AG04449 (cell line): Measurements from ENCODE around the gene G6PD.
A peak's percentile ranks its signal among the peaks of the same experiment; 100 is the strongest.

Source experiments
- CTCF ChIA-PET: fragments of 350-600 bp; formaldehyde crosslinking; extraction: SDS; loops from one replicate; lab custom pipeline; 2021; ENCODE audit warnings: antibody characterized with exemption; lab: Yijun Ruan, JAX
- POLR2A ChIA-PET: fragments of 400-600, 350-600 bp; formaldehyde crosslinking; extraction: SDS; loops from one replicate; lab custom pipeline; 2020; ENCODE audit warnings: antibody characterized with exemption, inconsistent platforms; lab: Yijun Ruan, JAX
- DNase-seq: peaks from one replicate; pipeline ENCODE4 v3.0.0-alpha.2; 2010; ENCODE audit warnings: low read depth, low spot score
- H3K4me3 ChIP-seq: 2 replicates; pipeline ENCODE4 v1.5.1; 2011; ENCODE audit warnings: low read depth, mild to moderate bottlenecking, control low read depth, low read length
- TF ChIP-seq, protein P1 (sequence below): IDR thresholded peaks from one replicate; pipeline ENCODE4 v1.5.1; 2011; ENCODE audit warnings: mild to moderate bottlenecking, moderate library complexity, low read length, control low read depth, inconsistent platforms; ENCODE audit not compliant: insufficient read depth; ENCODE audit errors: missing control alignments

The G6PD gene

DNA sequence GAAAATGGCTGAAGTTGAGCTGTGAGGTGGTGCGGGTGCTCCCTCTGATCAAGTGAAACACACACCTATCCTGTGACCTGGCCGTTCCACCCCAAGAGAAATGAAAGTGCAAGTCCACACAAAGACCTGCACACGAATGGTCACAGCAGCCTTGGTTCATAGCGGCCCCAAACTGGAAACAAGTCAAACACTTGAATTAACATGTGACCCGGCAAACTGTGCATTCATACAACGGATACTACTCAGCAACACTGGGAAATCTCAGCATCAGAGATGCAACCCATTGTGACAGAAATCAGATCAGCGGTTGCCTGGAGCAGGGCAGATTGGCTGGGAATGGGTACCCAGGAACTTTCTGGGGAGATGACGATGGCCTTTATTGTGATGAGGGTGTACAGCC is 7.6 kb downstream of the G6PD start:
- H3K4me3 ChIP-seq = no peak overlapping the region
- POLR2A ChIA-PET = interaction anchor here (0.6 kb wide), 1 partner anchor 48 kb away, joined by 3 read pairs; the partner anchor contains the start of gene SLC10A3
- DNase-seq = no peak
- TF ChIP-seq, protein P1, sequence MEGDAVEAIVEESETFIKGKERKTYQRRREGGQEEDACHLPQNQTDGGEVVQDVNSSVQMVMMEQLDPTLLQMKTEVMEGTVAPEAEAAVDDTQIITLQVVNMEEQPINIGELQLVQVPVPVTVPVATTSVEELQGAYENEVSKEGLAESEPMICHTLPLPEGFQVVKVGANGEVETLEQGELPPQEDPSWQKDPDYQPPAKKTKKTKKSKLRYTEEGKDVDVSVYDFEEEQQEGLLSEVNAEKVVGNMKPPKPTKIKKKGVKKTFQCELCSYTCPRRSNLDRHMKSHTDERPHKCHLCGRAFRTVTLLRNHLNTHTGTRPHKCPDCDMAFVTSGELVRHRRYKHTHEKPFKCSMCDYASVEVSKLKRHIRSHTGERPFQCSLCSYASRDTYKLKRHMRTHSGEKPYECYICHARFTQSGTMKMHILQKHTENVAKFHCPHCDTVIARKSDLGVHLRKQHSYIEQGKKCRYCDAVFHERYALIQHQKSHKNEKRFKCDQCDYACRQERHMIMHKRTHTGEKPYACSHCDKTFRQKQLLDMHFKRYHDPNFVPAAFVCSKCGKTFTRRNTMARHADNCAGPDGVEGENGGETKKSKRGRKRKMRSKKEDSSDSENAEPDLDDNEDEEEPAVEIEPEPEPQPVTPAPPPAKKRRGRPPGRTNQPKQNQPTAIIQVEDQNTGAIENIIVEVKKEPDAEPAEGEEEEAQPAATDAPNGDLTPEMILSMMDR = no peak
- CTCF ChIA-PET = interaction anchor here (1.5 kb wide), 1 partner anchor 12 kb away, joined by 4 read pairs; no protein-coding TSS in a partner anchor

DNA sequence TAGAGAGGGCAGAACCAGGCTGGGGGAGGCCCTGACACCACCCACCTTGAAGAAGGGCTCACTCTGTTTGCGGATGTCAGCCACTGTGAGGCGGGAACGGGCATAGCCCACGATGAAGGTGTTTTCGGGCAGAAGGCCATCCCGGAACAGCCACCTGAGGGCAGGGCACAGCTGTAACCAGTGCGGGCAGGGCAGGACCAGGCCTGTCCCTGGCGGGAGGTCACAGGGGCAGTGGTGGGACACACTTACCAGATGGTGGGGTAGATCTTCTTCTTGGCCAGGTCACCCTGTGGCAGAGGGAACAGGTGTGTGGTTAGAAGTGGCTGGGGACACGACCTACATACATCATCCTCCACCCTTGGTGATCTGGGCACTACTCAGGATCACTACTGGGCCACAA is 10.8 kb downstream of the G6PD start:
- TF ChIP-seq, protein P1 = no peak
- ChIA-PET CTCF (interaction anchor here (0.7 to 2.6 kb wide), 8 partner anchors 9 to 137 kb away, joined by 3 to 15 read pairs (median 4); partner anchors contain the start of genes ATP6AP1 and RPL10), POLR2A (no interaction called here)
- no peak overlapping the region for H3K4me3 ChIP-seq
- no peak for DNase-seq

DNA sequence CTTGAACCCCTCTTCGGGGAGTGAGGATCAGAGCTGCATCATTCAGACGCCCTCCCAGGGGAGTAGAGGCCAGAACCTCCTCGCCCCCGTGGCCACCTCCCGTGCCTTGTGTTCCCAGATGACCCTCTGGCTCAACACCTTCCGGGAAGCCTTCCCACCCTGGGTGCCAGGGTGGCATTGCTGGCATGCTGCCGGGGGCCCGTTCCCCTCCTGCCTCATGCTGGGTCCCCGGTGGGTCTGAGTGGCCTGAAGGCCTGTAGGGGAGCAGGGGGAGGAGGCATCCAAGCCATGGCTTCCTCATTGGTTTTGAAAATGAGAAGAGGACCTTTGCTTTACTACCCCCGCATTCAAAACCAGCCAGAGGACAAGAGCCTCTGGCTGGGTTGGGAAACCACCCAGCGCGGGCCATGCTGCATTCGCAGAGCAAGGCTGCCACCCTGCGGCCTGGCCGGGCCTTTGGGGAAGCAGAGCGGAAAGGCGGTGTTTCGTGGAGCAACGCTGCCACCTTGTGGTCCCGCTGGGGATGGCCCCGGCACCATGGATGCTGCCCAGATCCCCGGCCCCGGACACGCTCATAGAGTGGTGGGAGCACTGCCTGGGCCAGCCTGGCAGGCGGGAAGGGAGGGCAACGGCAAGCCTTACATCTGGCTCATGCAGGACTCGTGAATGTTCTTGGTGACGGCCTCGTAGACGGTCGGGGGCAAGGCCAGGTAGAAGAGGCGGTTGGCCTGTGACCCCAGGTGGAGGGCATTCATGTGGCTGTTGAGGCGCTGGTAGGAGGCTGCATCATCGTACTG is 11.9 kb downstream of the G6PD start:
- TF ChIP-seq, protein P1 = peak; percentile 94
- POLR2A ChIA-PET = no interaction called here
- CTCF ChIA-PET = interaction anchor here (0.8 to 2.6 kb wide), 7 partner anchors 9 to 226 kb away, joined by 3 to 12 read pairs (median 4); partner anchors contain the start of gene RPL10
- no peak overlapping the region for H3K4me3 ChIP-seq
- no peak for DNase-seq

DNA sequence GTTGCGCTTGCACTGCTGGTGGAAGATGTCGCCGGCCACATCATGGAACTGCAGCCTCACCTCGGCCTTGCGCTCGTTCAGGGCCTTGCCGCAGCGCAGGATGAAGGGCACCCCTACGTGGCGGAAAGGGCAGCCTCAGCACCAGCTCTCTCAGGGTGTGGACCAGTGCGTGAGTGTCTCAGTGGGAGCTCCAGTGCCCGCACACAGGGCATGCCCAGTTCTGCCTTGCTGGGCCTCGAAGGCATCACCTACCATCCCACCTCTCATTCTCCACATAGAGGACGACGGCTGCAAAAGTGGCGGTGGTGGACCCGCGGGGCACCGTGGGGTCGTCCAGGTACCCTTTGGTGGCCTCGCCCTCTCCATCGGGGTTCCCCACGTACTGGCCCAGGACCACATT is 14.0 kb downstream of the G6PD start:
- TF ChIP-seq, protein P1 = no peak
- POLR2A ChIA-PET = interaction anchor here (1.4 kb wide), 1 partner anchor 133 kb away, joined by 5 read pairs; no protein-coding TSS in a partner anchor
- no peak overlapping the region for H3K4me3 ChIP-seq
- DNase-seq = no peak
- CTCF ChIA-PET = interaction anchor here (0.6 to 1.6 kb wide), 6 partner anchors 9 to 224 kb away, joined by 3 to 4 read pairs (median 3); partner anchors contain the start of gene RPL10

DNA sequence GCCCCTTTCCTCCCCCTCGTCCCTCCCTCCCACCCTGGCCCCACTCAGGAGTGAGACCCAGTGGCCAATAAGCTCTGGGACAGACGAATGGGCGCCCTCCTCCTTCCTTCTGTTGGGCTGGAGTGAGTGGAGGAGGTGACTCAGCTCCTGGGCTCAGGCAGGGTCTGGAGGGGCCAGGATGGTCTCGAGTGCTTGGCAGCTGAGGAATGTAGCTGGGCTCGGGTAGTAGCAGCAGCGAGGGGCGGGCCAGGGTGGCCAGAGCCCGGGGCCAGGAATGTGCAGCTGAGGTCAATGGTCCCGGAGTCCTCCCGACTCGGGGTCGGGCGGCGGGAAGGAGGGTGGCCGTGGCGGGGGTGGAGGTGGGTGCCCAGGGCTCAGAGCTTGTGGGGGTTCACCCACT is 15.0 kb downstream of the G6PD start:
- DNase-seq = no peak
- no peak overlapping the region for H3K4me3 ChIP-seq
- ChIA-PET POLR2A (interaction anchor here (1.4 kb wide), 1 partner anchor 132 kb away, joined by 5 read pairs; no protein-coding TSS in a partner anchor), CTCF (interaction anchor here (0.5 to 1.0 kb wide), 4 partner anchors 8 to 133 kb away, joined by 3 to 5 read pairs (median 4); partner anchors contain the start of genes RPL10 and TAFAZZIN)
- TF ChIP-seq, protein P1 = no peak

DNA sequence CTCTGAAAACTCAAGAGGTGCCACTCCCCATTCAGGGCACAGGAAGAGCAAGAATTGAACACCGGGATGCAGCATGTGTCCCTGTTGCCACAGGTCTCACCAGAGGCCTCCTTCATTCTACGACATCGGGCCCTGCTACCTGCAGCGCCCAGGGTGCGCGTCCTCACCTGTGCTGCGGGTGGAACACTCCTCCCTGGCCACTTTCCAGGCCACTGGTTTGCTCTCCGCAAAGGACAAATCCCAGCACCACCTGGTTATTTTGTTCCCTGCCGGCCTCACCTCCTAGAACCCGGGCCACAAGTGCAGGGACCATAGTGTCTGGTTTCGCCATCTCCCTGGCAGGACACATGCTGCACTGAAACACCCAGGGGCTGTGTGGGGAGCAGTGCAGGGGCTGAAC is 16.4 kb downstream of the G6PD start:
- TF ChIP-seq, protein P1 = no peak
- DNase-seq = no peak
- ChIA-PET CTCF (interaction anchor here (2.1 kb wide), 1 partner anchor 131 kb away, joined by 7 read pairs; the partner anchor contains the start of gene RPL10), POLR2A (no interaction called here)
- no peak overlapping the region for H3K4me3 ChIP-seq
